Measurements from ENCODE around the gene IMPDH1. TPM values are rescaled to one million over a fixed set of nuclear protein-coding genes. Genes with fewer than 3 reads are reported as not detected.

IMPDH1 gene
- total RNA-seq, 1 donor from 2014 or later: 64.3 TPM

DNA sequence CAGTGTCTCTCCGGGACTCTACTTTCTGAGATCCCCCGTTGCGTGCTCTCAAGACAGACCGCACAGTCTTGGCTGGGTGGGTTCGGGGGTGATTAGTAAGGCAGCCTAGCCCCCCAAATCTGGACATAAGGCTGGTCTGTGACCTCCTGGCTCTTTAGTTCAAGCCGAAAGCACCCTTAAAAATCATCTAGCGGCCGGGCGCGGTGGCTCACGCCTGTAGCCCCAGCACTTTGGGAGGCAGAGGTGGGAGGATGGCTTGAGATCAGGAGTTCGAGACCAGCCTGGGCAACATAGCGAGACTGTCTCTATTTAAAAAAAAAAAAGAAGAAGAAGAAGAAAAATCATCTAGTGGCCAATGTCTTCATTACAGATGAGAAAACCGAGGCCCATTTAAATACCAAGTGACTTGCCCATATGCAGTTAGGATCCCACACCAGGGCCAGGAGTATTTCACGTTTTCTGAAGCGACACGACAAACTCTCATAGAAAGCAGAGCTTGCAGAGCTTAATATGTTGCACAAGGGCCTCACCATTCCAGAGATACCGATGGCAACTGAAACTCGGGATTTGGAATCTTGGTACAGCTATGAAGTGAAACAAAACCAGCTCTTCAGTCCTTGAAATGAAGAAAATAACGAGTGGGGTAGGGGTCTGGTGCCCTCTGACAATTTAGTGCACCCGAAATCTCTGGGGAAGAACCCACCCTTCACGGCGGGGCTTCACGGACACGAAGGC, 45.2 kb upstream of the IMPDH1 start:
- DNase-seq (ENCODE audit: low read depth): no peak
- no peak for TF ChIP-seq CTCF (conservative IDR thresholded peaks at IDR 0.05; ENCODE audit: low read depth, low read length)
- H3K4me3 ChIP-seq (ENCODE audit: low read depth, low read length): peak overlapping the region; percentile 69

DNA sequence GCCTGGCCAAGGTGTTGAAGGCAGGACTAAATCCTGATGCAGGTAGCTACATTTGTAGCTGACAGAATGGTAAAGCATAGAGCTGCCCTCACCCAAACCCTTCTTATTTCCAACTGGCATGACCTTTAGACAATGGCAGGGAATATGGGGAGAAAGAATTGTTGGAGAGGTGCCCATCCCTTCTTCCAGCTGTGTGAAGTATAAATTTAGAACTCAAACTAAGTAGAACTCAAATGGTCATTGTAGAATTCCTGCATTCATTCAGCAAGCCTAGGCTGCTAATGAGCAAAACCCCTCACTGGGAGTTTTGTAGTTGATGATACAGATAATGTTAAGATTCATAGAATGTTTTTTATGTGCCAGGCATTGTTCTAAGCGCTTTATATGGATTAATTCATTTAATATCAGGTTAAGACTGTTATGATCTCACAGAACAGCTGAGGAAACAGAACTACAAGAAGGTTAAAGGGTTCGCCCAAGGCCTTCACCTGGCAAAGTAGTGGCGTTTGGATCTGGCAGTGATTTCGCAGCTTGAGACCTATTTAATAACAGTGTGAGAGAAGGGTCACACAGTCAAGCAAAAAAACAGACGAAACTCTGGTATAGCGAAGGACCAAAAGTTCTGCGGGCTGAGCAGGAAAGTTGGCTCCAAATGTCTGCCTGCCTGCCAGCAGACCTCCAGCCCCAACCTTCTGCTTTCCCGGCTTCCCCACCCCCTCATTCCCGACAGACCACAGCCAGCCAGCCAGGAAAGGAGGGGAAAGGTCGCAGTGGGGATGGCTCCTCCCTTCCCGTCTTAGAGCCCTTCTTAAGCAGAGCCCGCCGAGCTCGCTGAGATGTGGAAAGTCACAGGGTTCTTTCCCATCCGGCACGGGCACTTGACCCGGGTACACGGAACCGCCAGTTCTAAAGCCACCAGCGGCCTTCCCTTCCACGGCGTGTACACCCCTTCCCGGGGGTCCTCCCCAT, 44.3 kb upstream of the IMPDH1 start:
- peak overlapping the region; percentile 69 for H3K4me3 ChIP-seq (ENCODE audit: low read depth, low read length)
- DNase-seq (ENCODE audit: low read depth): no peak
- no peak for TF ChIP-seq CTCF (conservative IDR thresholded peaks at IDR 0.05; ENCODE audit: low read depth, low read length)

DNA sequence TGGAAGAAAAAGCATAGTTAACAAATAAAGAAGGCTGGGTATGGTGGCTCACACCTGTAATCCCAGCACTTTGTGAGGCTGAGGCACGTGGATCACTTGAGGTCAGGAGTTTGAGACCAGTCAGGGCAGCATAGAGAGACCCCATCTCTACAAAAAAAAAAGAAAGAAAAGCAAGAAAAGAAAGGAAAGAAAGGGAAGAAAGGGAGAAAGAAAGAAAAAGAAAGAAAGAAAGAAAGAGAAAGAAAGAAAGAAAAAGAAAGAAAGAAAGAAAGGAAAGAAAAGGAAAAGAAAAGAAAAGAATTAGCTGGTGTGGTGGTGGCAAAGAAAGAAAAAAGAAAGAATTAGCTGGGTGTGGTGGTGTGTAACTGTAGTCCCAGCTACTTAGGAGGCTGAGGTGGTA, 42.8 kb upstream of the IMPDH1 start:
- no peak for DNase-seq (ENCODE audit: low read depth)
- no peak overlapping the region for H3K4me3 ChIP-seq (ENCODE audit: low read depth, low read length)
- TF ChIP-seq CTCF (conservative IDR thresholded peaks at IDR 0.05; ENCODE audit: low read depth, low read length): no peak

DNA sequence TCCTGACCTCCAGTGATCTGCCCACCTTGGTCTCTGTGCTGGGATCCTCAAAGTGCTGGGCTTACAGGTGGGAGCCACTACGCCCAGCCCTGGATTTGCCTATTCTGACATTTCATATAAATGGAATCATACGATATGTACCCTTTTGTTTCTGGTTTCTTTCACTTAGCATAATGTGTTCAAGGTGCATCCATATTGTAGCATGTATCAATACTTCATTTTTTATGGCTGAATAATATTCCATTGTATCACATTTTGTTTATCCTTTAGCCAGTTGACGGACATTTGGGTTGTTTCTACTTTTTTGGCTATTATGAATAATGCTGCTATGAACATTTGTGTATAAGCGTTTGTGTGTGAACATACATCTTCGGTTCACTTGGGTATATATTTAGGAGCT, 41.1 kb upstream of the IMPDH1 start:
- H3K4me3 ChIP-seq (ENCODE audit: low read depth, low read length): no peak overlapping the region
- no peak for DNase-seq (ENCODE audit: low read depth)
- no peak for TF ChIP-seq CTCF (conservative IDR thresholded peaks at IDR 0.05; ENCODE audit: low read depth, low read length)

DNA sequence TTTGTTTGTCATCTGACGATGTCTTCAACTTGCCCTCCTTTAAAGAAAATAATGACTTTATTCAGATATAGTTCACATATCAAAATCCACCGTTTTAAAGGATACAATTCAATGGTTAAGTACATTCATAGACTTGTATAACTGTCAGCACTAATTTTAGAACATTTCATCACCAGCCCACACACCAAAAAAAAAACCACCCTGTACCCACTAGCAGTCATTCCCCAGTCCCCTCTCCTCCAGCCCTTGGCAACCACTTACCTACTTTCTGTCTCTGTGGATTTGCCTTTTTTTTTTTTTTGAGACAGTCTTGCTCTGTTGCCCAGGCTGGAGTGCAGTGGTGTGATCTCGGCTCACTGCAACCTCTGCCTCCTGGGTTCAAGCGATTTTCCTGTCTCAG, 40.6 kb upstream of the IMPDH1 start:
- no peak for DNase-seq (ENCODE audit: low read depth)
- no peak for TF ChIP-seq CTCF (conservative IDR thresholded peaks at IDR 0.05; ENCODE audit: low read depth, low read length)
- H3K4me3 ChIP-seq (ENCODE audit: low read depth, low read length): no peak overlapping the region

DNA sequence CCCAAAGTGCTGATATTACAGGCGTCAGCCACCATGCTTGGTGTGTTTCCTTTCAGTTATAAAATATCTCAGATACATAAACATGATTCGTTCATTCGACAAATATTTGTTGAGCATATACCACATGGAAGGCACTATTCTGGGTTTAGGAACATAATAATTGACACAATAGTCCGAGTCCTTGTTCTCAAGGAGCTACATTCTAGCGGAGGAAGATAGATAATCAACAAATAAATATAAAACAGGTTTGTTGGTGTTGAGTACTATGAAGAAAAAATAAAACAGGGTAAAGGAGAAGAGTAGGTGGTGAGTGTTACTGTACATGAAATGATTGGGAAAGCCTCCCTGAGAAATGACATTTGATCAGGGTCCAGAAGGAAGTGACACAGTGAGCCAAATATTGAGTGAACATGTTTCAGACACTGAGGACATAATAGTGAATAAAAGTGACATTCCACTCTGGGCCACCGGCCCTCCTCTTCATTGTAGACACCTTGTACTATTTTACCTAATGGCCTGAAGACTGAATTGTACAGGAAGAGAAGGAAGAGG, 39.0 kb upstream of the IMPDH1 start:
- no peak for TF ChIP-seq CTCF (conservative IDR thresholded peaks at IDR 0.05; ENCODE audit: low read depth, low read length)
- no peak overlapping the region for H3K4me3 ChIP-seq (ENCODE audit: low read depth, low read length)
- no peak for DNase-seq (ENCODE audit: low read depth)
